ENCODE results near the gene RGL1. TPM values are rescaled to one million over a fixed set of nuclear protein-coding genes. Genes with fewer than 3 reads are reported as not detected.

The RGL1 gene
- polyA plus RNA-seq, 3 donors: 3.2 to 34.4 (median 18.4) TPM

DNA sequence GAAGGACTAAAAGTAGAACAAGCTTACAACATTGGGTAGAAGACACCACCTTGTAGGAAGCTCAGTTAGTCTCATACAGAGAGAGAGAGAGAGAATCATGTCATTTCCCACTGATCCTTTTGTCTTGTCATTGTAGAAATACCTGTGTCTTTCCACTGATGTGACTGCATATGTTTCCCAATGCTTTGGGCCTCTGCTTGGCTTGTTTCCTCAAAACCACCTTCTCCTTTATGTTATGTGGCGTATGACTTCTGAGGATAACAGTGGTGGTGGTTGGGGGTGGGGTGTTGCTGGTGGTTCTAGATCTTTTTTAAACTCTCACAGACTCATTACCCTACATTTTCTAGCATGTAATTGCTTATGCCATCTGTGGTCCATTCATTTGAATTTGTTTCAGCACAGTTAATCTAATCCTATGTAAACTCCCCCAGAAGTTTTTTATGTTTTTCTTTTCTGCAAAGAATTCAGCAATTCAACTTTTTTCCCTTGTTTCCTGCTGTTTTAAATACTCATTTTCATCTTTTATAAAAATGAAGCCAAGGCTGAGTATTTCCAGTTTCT lies 9.3 kb downstream of the RGL1 start:
- 62 to 81% (median 77%) methylated on average over 1 of the region's 1 CpG for whole genome bisulfite sequencing, 3 donors
- no peak overlapping the region for H3K27ac ChIP-seq (ENCODE audit: low read depth, low read length)

DNA sequence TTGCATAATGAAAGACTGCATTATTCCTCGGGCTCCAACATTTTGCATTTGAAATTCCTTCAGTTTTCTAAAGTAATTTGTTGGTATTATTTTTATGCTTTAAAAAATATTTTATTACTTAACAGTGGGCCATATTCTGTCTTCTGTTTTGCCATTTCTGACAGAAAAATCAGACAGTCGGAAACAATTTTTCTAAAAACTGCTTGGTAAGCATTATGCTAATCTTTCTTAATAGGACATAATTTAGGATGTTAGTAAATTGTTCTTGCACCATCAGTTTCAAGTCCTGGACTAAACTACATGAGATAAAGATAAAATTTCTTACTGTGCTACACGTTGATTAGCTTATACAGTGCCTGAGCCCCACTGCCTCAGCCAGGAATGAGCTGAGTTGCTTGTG lies 11.2 kb downstream of the RGL1 start:
- H3K27ac ChIP-seq (ENCODE audit: low read depth, low read length): no peak overlapping the region
- WGBS, 3 donors: 76 to 78% (median 77%) methylated on average over 3 of the region's 3 CpGs

DNA sequence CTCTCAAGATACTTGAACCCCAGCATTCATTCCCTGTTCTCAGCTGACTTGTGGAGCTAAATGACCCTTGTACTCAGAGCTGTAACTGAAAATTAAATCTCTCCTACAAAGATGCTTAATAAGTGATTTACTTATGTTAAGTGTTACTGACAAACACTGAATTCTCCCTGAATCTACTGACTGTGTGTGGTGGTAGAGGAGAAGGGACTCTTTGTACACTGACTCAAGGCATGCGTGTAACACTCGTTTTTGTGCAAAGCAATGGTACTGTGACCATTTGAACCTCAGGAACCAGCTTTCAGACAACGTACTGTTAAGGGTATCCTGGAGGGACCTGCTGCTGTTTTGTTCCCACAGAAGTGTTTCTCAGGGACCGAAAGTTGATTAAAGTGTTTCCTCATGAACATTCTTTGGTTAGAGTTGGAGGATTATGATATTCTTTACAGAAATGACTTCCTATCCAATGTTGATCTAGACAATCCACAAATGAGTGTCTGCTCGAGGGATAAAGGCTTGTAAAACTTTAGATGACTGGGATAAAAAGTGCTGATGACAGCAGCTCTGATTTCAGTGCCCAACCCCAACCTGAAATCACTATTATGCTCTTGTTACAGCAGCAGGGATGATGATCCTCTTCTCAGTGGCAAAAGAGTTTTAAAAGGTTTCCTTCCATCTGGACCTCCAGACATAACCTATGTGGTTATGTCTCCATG lies 12.8 kb downstream of the RGL1 start:
- 31 to 47% (median 35%) methylated on average over 5 of the region's 5 CpGs for WGBS, 3 donors
- no peak overlapping the region for H3K27ac ChIP-seq (ENCODE audit: low read depth, low read length)

DNA sequence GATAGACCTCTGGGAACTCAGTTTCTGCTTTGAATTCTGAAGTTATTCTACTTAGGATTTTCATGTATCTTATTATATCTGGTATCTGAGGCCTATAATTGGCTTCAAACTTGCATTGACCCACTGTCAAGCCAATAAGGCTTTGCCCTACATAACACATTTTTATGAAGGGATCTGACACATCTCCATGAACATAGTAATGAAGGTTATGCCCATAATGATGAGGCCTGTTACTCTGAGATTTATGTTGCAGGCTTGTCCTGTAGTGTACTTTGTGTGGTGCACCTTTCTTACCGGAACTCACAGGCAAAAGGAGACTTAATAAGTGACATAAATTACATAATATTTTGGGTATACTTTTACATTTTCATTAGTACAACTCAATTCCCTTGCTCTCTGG lies 14.1 kb downstream of the RGL1 start:
- 93 to 94% (median 94%) methylated on average over 1 of the region's 1 CpG for WGBS, 3 donors

DNA sequence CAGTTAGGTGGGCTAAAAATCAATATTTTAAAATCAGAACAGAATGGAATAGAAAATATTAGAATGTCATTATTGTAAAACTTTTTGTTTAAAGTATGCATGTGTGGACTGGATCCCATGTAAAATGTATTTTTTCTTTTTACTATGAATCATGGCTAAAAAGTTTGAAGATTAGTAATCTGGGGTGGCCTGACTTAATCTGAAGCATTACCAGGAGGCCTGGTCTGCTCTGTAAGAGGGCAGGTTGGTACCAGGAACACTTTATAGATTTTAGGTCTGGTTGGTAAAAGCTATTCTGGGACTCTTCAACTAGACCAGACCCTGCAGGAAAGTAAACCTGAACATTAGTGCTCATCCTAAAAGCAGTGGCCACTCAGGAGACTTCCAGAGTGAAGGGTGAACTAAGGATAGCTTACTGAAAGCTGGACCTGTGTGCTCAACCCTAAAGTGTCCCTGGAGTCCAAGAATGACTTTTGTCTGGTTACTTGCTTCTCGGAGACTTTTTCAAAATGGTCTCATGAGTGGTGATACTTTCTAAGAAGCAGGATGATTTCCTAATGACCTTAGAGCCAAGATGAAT lies 16.5 kb downstream of the RGL1 start:
- H3K27ac ChIP-seq (ENCODE audit: low read depth, low read length): no peak overlapping the region
- 44 to 85% (median 50%) methylated on average over 1 of the region's 1 CpG for WGBS, 3 donors

More for the DNA sequence above, 14.1 kb downstream of the RGL1 start:
- no peak overlapping the region for H3K27ac ChIP-seq (ENCODE audit: low read depth, low read length)

DNA sequence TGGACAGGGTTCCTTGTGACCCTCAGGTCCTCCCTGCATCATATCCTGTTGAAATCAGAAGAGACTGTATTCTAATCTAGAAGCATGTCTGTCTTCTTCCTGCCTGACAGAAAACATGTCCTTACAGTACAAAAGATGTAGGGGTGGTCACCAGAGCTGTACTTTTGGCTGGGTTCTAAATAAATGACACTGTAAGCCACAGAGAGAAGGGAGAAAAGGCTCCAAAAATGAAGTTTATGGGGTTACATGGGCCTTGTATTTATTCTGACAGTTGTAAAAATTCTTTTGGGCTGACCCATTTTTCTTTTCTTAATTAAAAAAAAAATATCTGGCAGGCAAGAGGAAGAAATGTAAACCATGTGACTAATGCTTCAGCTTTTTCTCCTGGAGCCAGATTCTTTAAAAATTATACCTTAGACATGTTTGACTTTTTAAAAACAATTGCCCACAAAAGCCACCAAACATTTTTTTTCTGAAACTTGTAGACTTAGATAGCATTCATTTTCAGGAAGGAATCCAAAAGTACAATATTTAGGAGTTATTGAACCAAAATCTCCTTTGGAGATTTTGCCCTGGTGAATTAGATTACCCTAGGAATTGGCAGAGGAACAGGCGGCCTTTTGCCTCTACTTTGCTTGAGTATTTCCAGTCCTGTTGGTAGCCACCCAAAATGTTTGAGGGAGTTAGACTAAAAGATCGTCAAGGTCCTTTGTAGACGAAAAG lies 17.1 kb downstream of the RGL1 start:
- WGBS, 3 donors: 57 to 60% (median 58%) methylated on average over 3 of the region's 3 CpGs
- no peak overlapping the region for H3K27ac ChIP-seq (ENCODE audit: low read depth, low read length)

DNA sequence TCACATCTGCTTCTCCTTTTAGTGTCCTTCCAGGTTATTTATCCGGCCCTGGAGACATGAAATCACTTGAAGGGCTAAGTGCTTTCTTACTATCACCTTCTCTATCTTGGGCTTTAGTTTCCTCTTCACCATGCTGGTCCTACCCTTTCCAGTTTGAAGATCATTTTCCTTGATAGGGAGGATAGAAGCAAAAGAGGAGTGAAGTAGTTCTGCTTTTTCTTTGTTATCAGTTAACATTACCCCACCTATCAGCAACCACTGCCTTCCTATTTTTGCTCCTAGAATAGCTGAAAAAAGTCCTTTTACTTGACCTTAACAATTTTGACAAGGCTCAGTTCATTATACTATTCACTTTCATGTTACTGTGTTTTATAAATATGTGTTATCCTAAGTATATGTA lies 19.4 kb downstream of the RGL1 start:
- no peak overlapping the region for H3K27ac ChIP-seq (ENCODE audit: low read depth, low read length)
- 72 to 82% (median 74%) methylated on average over 1 of the region's 1 CpG for WGBS, 3 donors

DNA sequence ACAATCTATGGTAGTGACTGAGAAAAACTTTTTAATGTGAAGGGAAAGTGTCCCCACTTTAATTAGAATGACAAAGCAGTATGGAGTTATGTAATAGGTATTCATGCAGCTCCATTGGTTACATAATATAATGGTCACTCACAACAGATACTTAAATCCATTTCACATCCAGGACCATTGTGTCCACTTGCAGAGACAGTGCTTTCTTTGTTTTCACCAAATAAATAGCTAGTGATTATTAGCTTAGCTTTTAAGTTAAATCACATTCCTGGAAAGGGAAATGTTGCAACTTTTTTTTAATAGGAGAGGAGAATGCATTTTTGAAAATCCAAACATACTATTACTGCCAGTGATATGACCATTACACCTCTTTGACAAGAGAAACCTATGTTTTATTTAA lies 22.9 kb downstream of the RGL1 start:
- H3K27ac ChIP-seq (ENCODE audit: low read depth, low read length): no peak overlapping the region

DNA sequence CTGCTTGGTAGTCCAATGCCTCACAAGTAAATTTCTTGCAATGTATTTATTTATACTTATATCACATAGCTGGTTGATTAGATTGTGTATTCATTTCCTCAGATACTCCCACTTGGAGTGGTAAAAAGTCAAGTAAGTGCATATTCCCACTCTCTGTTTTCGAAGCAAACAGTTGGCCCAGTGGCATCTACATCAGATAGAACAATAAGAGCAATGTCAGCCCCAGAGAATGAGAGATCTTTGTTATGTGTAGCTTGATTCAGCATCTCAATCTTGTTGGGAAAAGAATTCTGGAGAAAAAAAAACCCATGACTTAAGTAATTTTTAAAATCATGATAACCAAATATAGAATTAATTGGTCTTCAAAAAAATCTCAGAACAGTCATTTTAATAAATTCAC lies 25.5 kb downstream of the RGL1 start:
- no peak overlapping the region for H3K27ac ChIP-seq (ENCODE audit: low read depth, low read length)
- 85 to 91% (median 91%) methylated on average over 1 of the region's 1 CpG for WGBS, 3 donors

DNA sequence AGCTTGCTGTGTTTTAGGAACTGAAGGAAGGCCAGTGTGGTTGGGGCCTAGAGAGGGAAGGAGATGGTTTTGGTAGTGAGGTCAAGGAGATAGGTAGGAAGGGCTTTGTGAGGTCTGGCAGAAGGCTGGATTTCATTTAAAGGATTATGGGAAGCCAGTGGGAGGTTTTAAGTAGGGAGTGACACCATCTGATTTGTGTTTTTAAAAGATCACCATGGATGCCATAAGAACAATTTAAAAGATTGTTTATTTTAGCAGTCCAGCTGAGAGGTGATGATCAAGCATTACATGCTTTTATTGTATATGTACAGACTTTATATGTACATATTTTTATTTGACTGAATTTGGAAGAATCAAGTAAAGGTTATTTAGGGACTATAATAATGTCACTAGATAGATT lies 26.4 kb downstream of the RGL1 start:
- H3K27ac ChIP-seq (ENCODE audit: low read depth, low read length): no peak overlapping the region

DNA sequence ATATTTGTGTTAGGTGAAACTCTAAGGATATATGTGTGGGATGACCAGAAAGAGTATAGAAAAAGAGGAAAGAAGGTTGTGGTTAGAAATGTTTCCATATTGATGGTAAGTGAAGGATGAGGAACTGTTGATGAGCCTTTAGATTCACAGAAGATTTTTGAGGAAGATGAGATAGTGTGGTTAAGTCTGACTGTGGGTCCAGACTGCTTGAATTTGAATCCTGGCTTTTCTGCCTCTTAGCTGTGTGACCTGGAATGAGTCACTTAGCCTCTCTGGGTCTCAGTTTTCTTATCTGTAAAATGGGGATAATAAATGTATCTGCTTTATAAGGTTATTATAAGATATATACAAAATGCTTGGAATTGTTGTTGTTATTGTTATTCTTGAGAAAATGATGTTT lies 27.5 kb downstream of the RGL1 start:
- no peak overlapping the region for H3K27ac ChIP-seq (ENCODE audit: low read depth, low read length)

DNA sequence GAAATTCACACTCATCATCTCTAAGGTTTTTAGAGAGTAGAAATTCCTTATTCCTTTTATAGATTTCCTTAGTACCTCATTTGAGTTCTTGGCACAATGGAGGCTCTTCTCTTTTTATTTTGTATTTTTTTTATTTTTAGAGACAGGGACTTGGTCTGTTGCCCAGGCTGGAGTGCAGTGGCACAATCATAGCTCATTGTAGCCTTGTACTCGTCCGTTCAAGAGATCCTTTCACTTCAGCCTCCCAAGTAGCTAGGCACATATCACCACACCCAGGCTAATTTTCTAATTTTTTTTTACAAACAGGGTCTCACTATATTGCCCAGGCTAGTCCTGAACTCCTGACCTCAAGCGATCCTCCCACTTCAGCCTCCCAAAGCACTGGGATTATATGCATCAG lies 29.6 kb downstream of the RGL1 start:
- H3K27ac ChIP-seq (ENCODE audit: low read depth, low read length): no peak overlapping the region
- WGBS, 3 donors: 59 to 63% (median 59%) methylated on average over 3 of the region's 3 CpGs

DNA sequence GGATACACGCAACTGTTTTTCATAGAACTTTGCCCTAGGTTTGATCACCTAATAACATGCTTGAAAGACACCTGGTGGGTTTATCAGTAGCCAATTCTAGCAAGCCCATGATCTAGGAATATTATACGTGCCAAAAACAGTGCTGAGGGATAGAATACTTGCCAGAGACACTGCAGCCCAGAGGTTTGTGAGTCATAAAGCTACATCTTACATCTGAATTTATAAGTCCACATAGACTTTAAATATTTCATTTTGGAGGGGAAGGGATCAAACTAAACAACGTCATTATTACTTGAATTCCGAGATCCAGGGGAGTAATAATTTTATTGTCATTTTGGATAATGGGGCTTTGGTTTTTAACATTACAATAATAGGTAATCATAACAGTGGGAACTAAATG lies 31.7 kb downstream of the RGL1 start:
- 64 to 81% (median 78%) methylated on average over 4 of the region's 4 CpGs for WGBS, 3 donors
- H3K27ac ChIP-seq (ENCODE audit: low read depth, low read length): no peak overlapping the region

DNA sequence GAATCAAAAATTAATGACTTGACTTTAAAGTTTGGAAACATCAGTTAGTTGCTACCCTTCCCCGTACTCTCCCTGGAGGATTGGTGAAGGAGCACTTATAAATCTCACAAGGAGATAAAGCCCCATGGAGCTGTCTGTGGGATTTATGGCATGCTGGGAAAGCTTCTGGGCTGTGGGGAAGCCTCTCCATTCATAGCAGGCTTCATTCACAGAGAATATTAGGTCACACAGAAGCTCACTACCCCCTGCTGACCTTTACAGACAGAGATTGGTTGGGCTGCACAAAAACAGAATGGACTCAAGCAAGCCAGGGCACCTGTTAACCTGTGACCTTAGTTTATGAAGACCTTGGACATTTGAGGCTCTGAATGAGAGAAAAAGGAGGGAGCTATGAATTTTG lies 32.1 kb downstream of the RGL1 start:
- H3K27ac ChIP-seq (ENCODE audit: low read depth, low read length): no peak overlapping the region
- 47 to 63% (median 59%) methylated on average over 1 of the region's 1 CpG for WGBS, 3 donors

DNA sequence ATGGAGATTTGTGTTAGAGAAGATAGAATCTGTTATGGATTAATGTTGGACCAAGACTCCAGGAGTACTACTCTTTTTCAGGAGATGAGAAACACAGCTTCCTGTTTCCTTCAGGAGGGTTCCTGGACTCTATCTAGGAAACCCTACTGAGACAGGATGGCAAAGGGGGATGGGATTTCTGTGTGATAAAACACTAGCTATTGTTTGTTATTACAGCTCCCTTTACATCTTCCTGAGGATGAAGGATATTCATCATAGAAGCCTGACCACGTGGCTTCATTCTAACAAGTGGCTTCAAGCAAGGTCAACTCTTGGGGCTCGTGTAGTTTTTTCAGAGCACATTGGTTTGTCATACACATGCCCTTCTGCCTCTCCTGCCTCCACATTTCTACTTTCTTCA lies 33.3 kb downstream of the RGL1 start:
- H3K27ac ChIP-seq (ENCODE audit: low read depth, low read length): no peak overlapping the region
- 44 to 62% (median 55%) methylated on average over 2 of the region's 2 CpGs for WGBS, 3 donors

DNA sequence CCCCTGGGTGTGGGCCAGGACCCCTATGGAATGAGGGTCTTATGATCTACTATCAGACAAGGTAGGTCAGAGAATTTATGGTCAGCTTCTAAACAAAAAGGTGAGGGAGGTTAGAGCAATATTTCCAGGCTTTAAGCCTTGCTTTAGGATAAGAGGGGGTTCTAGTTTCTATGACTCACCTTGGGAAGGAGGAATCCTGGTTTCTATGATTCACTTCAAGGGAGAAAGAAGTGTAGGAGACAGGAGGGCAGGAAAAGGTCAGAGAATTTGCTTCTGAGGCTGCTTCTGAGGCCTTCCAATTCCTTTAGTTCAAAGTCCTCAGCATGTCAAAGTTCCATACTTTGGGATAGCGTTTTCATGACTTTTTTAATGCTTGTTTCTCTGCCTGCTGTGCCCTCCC lies 35.2 kb downstream of the RGL1 start:
- WGBS, 3 donors: 88 to 96% (median 94%) methylated on average over 1 of the region's 1 CpG

DNA sequence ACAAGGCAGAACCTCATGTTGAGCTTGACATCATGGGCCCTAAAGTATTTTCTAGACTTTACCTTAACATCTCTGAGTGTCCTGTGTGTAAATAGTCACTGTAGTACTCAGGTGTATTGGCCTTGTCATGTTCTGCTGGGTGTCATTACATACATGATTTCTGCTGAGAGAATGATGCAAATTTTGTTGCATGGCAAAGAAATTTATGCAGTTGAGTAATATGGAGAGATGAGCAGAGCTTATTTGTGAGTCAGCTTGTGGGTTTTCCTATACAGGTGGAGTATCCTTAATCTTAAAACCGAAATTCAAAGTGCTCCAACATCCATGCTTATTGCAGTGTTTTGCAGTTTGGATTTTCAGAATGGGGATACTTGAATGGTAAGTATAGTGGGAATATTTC lies 36.6 kb downstream of the RGL1 start:
- no peak overlapping the region for H3K27ac ChIP-seq (ENCODE audit: low read depth, low read length)
- 0 to 35% (median 0%) methylated on average over 1 of the region's 1 CpG for WGBS, 3 donors

More for the DNA sequence above, 35.2 kb downstream of the RGL1 start:
- H3K27ac ChIP-seq (ENCODE audit: low read depth, low read length): no peak overlapping the region

DNA sequence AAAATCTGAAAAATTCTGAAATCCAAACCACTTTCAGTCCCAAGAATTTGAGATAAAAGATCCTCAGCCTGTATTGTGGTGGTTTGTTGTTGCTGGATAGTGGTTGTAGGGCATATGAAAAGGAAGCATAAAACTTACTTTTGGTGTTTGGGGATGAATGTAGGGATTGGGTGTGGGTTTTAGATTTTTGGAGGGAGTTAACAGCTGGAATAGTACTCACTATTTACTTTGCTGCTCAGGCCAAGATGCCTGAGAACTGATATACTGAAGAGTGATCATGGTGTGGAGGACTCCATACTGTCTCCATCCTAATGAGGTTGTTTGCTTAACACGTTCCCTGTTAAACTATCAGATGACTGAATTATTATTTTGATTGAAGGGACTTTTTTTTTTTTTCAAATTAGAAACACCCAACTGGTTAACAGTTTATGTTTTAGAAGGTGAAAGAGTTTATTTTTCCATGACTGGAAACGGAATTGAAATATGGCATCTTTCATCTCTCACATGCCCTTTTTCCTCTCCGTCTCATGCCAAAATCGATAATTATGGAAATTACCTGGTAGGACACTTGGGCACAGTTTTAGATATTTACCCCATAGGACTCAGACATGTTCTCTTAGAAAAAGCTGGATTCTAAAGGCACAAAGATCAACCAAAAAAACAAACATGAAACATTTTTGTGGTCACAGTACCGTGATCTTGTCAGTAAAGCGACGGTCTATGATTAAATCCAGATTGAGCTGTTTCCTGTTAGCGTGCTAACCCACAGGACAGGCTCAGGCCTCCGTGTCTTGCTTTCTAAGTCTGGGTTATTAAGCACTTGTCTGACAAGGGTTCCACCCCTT lies 37.3 kb downstream of the RGL1 start:
- WGBS, 3 donors: 32 to 36% (median 32%) methylated on average over 9 of the region's 9 CpGs
- H3K27ac ChIP-seq (ENCODE audit: low read depth, low read length): no peak overlapping the region

DNA sequence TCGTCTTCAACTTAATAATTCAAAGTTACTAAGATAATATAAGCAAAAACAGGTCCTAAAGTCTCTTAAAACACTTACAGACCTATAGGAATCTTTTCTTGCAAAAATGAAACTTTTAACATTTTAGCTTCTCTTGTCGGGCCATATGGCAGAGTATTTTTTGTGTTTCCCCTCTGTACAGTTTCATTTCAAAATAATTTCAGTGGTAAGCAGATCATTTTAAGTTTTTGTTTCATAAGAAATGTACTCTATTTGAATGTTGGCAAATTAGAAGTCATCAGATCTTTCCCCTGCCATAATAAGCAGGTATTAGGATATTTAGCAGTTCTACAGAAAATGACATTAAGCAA lies 37.9 kb downstream of the RGL1 start:
- WGBS, 3 donors: 29 to 46% (median 39%) methylated on average over 2 of the region's 2 CpGs
- no peak overlapping the region for H3K27ac ChIP-seq (ENCODE audit: low read depth, low read length)
